Progenitor cell of endocrine pancreas (in vitro differentiated cells): ENCODE data around the gene CAMSAP1. TPM values are rescaled to one million over a fixed set of nuclear protein-coding genes. Genes with fewer than 3 reads are reported as not detected.

Experiments used
- DNase-seq: peaks from one replicate; pipeline ENCODE4 v3.0.0; 2021; ENCODE audit warnings: low spot score; ENCODE audit not compliant: unreplicated experiment
- H3K27ac Mint-ChIP-seq: 2 replicates; pipeline ENCODE4 v1.8.0; 2021; ENCODE audit warnings: mild to moderate bottlenecking, moderate library complexity, mixed read lengths
- H3K27me3 Mint-ChIP-seq: 2 replicates; pipeline ENCODE4 v1.8.0; 2021; ENCODE audit warnings: mixed read lengths
- H3K36me3 Mint-ChIP-seq: 2 replicates; pipeline ENCODE4 v1.8.0; 2022; ENCODE audit warnings: mixed read lengths; ENCODE audit not compliant: insufficient read depth
- H3K4me1 Mint-ChIP-seq: 2 replicates; pipeline ENCODE4 v1.8.0; 2021; ENCODE audit warnings: low read depth, mixed read lengths
- H3K4me3 Mint-ChIP-seq: 2 replicates; pipeline ENCODE4 v1.8.0; 2021; ENCODE audit warnings: low read depth, mild to moderate bottlenecking, moderate library complexity, mixed read lengths
- H3K9me3 Mint-ChIP-seq: 2 replicates; pipeline ENCODE4 v1.8.0; 2021; ENCODE audit warnings: low read depth, mixed read lengths
- CTCF ChIP-seq: fragments of 200-600 bp; sonication (generic); IDR thresholded peaks from one replicate; pipeline ENCODE4 v1.5.0; 2021; ENCODE audit warnings: antibody characterized with exemption, mild to moderate bottlenecking; ENCODE audit not compliant: unreplicated experiment
- total RNA-seq: library from RNA; stranded (reverse); gene quantifications from 2 replicates; pipeline ENCODE4 v1.2.1, GENCODE V29; 2021

CAMSAP1 gene
- total RNA-seq, 1 donor from 2014 or later: 82.2 TPM

GRCh38 chr9:135825435-135826187, 81.7 kb downstream of the CAMSAP1 start:
- H3K4me1 Mint-ChIP-seq: no peaks in the 10 kb centered on the region
- H3K36me3 Mint-ChIP-seq: peaks cover 34% of the 10 kb centered on the region
- no peak for DNase-seq
- TF ChIP-seq CTCF: no peak
- peaks cover 3% of the 10 kb centered on the region for H3K9me3 Mint-ChIP-seq
- peak overlapping the region; percentile 90 for H3K27ac Mint-ChIP-seq
- no peaks in the 10 kb centered on the region for H3K27me3 Mint-ChIP-seq
- no peak overlapping the region for H3K4me3 Mint-ChIP-seq

- no peak for TF ChIP-seq CTCF
- DNase-seq: no peak
- no peaks in the 10 kb centered on the region for H3K4me1 Mint-ChIP-seq
- H3K4me3 Mint-ChIP-seq: no peak overlapping the region
- no peaks in the 10 kb centered on the region for H3K9me3 Mint-ChIP-seq
- H3K27ac Mint-ChIP-seq: no peak overlapping the region
- H3K36me3 Mint-ChIP-seq: peaks cover 31% of the 10 kb centered on the region
- no peaks in the 10 kb centered on the region for H3K27me3 Mint-ChIP-seq
Observed at GRCh38 chr9:135823036-135823435, 84.3 kb downstream of the CAMSAP1 start.

GRCh38 chr9:135822374-135822755, 85.0 kb downstream of the CAMSAP1 start:
- Mint-ChIP-seq H3K9me3 (no peaks in the 10 kb centered on the region), H3K36me3 (peaks cover 31% of the 10 kb centered on the region), H3K27me3 (no peaks in the 10 kb centered on the region), H3K27ac (peak overlapping the region; percentile 65), H3K4me1 (no peaks in the 10 kb centered on the region), H3K4me3 (no peak overlapping the region)
- DNase-seq: no peak
- TF ChIP-seq CTCF: no peak

GRCh38 chr9:135821733-135822373, 85.5 kb downstream of the CAMSAP1 start:
- H3K4me3 Mint-ChIP-seq: no peak overlapping the region
- H3K27me3 Mint-ChIP-seq: no peaks in the 10 kb centered on the region
- no peaks in the 10 kb centered on the region for H3K9me3 Mint-ChIP-seq
- DNase-seq: no peak
- peaks cover 28% of the 10 kb centered on the region for H3K36me3 Mint-ChIP-seq
- H3K4me1 Mint-ChIP-seq: no peaks in the 10 kb centered on the region
- TF ChIP-seq CTCF: no peak
- peak overlapping the region; percentile 65 for H3K27ac Mint-ChIP-seq

- DNase-seq: no peak
- Mint-ChIP-seq H3K27me3 (no peaks in the 10 kb centered on the region), H3K36me3 (peaks cover 27% of the 10 kb centered on the region), H3K4me1 (no peaks in the 10 kb centered on the region), H3K9me3 (no peaks in the 10 kb centered on the region), H3K4me3 (no peak overlapping the region), H3K27ac (peak overlapping the region; percentile 20)
- no peak for TF ChIP-seq CTCF
Observed at GRCh38 chr9:135821116-135821515, 86.2 kb downstream of the CAMSAP1 start.
